GM18519 (cell line): ENCODE results near the gene MOCOS.
"Not testable (repeated sequence)": the region's sequence is repeated elsewhere in the genome, so short reads cannot be mapped to it uniquely, and the experiment has no call there.

ENCODE experiments used
- ATAC-seq: cut with Tn5 transposase; IDR thresholded peaks from one replicate; pipeline ENCODE4 v1.9.1; 2021; ENCODE audit warnings: mild to moderate bottlenecking, moderate library complexity; ENCODE audit not compliant: unreplicated experiment, low FRiP score

MOCOS gene

DNA sequence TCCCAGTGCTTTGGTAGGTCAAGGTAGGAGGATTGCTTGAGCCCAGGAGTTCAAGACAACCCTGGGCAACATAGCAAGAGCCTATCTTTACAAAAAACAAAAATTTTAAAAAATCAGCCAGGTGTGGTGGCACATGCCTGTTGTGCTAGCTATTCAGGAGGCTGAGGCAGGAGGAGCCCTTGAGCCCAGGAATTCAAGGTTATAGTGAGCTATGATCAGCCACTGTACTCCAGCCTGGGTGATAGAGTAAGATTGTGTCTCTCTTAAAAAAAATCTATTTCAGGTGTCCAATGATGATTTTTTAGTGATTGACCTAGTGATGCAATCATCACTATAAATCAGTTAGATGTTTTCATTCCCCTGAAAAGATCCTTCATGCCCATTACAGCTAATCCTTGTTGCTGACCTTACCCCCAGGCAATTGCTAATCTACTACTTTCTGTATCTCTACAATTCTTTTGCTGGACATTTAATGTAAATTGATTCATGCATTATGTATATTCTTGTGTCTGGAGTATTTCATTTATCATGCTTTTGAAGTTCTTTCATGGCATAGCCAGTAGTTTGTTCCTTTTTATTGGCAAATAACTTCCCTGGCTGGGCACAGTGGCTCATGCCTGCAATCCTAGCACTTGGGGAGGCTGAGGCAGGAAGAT, 10.3 kb downstream of the MOCOS start:
- no peak for ATAC-seq

DNA sequence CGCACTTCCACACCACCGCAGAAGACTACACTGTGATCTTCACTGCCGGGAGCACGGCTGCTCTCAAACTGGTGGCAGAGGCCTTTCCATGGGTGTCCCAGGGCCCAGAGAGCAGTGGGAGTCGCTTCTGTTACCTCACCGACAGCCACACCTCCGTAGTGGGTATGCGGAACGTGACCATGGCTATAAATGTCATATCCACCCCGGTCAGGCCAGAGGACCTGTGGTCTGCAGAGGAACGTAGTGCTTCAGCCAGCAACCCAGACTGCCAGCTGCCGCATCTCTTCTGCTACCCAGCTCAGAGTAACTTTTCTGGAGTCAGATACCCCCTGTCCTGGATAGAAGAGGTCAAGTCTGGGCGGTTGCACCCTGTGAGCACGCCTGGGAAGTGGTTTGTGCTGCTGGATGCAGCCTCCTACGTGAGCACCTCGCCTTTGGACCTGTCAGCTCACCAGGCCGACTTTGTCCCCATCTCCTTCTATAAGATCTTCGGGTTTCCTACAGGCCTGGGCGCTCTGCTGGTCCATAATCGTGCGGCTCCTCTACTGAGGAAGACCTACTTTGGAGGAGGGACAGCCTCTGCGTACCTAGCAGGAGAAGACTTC, 12.5 kb downstream of the MOCOS start:
- no peak for ATAC-seq

DNA sequence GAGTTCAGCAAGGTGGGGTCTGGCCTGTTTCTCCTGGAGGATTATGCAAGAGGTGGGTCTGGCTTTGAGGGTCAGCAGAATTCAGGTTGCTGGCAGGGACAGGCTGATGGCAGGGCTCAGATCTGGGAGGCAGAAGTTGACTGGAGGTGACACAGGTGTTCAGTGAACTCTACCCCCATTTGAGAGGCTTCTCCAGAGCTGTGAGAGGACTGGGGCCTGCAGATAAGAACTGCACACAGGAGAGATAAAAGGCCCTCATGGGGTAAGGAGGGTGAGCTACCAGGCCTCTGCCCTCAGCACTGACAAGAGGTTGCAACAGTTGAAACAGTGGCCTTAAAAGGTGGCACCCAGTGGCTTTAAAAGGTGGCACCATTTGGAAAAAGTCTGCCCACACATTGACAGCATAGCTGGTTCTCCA, 13.1 kb downstream of the MOCOS start:
- no peak for ATAC-seq

DNA sequence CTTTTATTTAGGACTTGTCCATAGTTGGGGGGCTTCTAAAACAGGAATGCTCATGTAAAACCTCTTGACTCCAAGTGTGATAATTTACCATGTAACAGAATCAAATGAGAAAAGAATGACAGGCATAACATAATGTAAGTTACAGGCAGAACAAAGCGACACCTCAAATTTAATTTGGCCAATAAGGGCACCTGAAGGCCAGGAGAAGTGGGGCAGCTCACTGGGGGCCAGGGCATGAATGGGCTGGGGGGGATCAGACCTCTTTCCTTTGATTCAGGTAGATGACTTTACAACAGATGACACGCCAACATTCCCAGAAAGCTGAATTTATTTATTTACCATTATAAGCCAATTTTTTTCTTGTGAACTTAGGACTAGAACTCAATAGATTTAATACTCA, 14.5 kb downstream of the MOCOS start:
- no peak for ATAC-seq

DNA sequence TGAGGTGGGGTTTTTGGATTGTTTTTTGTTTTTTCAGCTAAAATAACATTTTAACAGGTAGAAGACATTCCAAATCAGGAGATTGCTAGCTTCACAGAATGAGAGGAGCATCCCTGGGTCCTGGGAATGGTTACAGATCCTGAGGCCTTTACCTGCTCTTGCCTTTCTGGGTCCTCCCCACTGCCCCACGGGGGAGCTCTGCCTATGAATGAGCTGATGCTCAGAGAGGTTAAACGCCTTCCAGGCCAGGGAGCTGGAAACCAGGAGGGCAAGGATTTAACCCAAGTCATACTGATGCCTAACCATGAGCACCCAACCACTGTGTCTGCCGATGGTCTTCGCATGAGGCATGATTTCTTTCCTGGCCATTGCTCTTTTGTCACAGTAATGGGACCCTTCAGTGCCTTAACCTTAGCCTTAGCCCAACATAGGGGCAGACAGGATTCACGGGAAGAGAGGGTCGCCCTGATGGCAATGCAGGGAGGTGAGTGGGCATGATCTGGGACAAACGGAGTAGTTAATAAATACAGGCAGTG, 16.1 kb downstream of the MOCOS start:
- ATAC-seq, result no peak

DNA sequence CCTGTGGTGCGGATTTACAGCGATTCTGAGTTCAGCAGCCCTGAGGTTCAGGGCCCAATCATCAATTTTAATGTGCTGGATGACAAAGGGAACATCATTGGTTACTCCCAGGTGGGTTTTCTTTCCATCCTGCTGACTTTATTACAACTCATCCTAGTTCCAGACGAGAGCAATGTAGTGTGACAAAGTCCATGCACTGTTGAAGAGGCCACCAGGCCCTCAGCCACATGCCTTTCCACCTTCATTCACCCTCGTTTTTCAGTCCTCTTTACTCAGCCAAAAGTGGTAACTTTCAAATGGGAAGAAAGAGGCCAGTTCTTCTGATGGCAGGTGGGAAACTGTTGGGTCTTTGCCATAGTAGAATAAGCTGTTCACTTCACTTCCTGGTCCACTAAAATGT, 17.9 kb downstream of the MOCOS start:
- no peak for ATAC-seq

DNA sequence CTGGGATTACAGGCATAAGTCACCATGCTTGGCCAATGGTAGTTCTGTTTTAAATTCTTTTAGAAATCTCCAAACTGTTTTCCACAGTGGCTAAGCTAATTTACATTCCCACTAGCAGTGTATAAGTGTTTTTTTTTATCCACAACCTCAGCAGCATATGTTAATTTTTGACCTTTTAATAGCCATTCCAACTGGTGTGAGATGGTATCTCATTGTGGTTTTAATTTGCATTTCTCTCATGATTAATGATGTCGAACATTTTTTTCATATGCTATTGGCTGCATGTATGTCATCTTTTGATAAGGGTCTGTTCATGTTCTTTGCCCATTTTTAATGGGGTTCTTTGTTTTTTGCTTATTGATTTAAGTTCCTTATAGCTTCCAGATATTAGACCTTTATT, 20.0 kb downstream of the MOCOS start:
- no peak for ATAC-seq

DNA sequence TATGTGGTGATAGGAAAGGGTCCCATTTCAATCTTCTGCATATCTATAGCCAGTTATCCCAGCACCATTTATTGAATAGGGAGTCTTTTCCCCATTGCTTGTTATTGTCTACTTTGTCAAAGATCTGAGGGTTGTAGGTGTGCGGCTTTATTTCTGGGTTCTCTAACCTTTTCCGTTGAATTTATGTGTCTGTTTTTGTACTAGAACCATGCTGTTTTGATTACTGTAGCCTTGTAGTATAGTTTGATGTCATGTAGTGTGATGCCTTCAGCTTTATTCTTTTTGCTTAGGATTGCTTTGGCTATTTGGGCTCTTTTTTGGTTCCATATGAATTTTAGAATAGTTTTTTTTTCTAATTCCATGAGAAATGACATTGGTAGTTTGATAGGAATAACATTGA, 20.7 kb downstream of the MOCOS start:
- not testable (repeated sequence) for ATAC-seq

DNA sequence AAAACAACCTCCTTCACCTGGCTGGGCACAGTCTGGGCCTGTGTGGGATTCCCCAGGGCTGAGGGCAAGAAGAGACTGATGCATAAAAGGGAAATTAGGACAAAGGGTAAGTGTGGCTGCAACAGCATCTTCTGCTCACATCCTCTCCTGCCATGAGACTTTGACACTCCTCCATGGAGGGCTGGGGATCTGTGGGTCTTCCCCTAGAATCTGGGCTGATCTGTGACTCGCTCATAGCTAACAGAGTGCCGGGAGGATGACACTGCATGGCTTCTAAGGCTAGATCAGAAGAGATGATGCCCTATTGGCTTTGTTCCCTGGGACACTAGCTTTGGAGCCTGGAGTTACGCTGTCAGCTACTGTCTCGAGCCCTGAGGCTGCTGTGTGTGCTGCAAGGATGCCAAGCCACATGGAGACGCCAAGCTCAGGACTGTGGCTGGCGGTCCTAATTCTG, 24.3 kb downstream of the MOCOS start:
- ATAC-seq, result no peak

DNA sequence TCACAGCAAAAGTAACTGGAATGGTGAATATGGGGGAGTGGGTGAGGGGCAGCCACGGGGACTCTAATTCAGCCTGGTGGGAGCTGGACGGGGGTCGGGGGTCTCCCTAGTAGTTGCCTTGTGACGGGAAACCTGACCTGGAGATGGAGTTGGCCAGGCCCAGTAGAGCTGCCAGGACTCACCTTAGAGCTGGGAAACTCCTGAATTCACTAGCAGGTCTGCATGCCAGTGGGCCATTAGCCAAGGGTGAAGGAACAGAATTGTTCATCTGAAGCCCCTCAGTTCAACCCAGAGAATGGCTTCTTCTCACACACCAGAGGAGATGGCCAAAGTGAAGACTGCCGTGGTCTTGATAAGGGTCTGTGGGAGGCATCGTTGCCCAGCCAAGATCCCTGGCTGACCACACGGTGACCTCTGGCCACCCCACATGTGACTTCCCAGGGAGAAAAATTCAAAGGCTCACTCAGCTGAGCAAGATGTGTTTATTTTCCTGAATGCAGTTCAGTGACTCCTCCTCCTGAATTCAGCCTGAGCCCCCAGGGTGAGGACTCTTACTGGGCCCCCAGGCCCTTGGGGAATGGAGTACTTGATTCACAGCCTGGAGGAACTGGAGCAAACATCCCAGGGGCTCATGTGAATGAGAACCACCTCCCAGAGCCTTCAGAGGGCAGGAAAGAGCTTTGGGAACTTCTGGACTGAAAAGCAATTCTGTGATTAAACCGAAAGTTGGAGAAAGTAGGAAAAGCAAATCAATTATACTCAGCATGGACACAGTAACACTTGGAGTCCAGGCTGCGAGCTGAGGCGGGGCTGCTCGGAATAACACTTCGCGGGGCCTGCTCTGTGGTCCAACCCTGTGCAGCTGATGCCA, 25.2 kb downstream of the MOCOS start:
- ATAC-seq, result no peak

DNA sequence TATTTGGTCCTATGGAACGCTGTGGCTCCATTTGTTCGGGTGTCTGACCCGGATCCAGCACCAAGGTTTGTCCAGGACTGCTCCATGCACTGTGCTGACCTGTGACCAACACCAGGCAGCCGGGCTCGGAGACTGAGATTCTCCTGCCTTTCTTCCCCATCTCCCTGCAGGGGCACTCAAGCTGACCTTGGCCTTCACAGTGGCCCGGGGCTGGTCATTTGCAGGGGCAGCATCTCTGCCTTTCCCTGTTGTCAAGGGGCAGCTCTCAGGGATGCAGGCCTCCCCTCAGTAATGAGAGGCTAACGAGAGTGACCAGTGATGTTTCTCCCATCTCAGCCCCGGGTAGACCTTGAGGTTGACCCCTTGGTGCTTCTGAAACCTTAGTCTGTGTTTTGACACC, 27.5 kb downstream of the MOCOS start:
- no peak for ATAC-seq

DNA sequence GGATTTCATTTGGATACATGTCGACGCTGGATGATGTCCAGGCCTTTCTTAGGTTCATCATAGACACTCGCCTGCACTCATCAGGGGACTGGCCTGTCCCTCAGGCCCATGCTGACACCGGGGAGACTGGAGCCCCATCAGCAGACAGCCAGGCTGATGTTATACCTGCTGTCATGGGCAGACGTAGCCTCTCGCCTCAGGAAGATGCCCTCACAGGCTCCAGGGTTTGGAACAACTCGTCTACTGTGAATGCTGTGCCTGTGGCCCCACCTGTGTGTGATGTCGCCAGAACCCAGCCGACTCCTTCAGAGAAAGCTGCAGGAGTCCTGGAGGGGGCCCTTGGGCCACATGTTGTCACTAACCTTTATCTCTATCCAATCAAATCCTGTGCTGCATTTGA, 28.3 kb downstream of the MOCOS start:
- no peak for ATAC-seq

DNA sequence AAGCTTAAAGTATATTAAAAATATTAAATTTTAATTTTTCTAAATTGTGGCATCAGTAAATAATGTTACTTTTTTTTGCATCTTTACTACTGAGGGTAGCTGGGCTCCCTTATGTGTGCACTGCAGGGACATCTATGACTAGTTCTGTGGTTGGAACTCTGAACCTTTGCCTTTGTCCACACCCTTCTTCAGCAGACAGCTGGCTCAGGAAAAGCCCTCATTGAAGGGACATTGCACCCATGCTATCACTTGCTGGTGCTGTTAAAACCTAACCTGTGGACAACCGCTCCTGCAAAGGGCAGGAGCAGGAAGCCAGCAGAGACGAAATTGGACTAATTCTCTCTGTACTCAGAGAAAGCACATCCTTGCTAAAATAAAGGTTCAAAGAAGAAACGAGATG, 30.1 kb downstream of the MOCOS start:
- ATAC-seq, result no peak

DNA sequence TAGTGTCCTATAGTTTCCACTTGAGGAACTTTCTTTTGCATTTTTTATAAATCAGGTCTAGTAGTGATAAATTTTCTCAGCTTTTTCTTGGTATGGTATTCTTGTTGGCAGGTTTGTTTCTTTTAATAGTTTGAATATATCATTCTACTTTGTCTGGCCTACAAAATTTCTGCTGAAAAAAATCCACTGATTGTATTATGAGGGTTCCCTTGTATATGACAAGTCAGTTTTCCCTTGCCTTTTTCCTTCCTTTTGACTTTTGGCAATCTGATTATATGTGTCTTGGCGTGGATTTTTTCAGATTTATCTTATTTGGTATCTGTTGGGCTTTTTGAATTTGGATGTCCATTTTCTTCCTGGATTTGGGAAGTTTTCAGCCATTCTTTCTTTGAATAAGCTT, 41.9 kb downstream of the MOCOS start:
- no peak for ATAC-seq

DNA sequence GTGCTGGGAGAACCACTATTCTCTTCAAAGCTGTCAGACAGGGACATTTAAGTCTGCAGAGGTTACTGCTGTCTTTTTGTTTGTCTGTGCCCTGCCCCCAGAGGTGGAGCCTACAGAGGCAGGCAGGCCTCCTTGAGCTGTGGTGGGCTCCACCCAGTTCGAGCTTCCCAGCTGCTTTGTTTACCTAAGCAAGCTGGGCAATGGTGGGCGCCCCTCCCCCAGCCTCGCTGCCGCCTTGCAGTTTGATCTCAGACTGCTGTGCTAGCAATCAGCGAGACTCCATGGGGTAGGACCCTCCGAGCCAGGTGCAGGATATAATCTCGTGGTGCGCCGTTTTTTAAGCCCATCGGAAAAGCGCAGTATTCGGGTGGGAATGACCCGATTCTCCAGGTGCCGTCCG, 53.2 kb downstream of the MOCOS start:
- ATAC-seq, result not testable (repeated sequence)

DNA sequence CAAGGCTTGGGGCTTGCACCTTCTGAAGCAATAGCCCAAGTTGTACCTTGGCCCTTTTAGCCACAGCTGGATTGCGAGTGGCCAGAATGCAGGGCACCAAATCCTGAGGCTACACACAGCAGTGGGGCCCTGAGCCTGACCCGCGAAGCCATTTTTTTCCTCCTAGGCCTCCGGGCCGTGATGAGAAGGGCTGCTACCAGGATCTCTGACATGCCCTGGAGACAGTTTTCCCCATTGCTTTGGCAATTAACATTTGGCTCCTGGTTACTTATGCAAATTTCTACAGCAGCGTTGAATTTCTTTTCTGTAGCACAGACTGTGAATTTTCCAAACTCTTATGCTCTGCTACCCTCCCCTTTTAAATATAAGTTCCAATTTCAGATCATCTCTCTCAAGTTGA, 54.5 kb downstream of the MOCOS start:
- no peak for ATAC-seq

DNA sequence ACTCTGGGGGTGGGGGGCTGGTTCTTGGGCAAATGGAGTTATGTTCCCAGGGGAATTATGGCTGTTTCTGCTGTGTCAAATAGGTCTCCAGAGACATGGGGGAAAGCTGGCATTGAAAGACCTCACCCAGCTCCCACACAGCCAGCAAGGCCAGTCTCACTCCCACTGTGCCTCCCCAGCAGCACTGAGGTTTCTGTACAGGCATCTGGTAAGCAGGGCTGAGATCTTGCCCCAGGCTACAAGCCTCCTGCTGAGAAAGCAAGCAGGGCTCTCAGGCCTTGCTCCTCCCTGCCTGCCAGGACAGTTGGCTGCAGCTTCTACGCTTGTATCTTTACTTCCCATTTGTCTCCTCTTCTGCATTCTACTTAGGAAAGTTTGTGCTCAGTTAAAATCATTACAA, 59.7 kb downstream of the MOCOS start:
- no peak for ATAC-seq

DNA sequence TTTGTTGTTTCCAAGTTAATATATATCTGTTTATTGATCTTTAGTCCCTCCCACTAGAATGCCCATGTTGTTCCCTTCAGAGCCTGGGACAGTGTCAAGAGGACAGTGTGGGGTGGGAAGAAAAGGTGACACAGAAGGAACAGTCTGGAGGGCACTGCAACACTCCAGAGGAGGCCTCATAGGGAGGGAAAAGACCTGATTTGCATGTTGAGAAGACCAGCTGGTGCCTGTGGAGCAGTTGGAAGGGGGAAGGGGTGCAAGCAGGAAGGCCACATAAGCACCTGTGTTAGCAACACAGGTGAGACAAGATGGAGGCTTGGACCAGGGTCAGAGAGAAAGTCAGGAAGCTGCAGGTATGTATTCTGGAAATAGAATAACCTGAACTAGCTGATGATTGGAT, 62.1 kb downstream of the MOCOS start:
- ATAC-seq, result no peak

DNA sequence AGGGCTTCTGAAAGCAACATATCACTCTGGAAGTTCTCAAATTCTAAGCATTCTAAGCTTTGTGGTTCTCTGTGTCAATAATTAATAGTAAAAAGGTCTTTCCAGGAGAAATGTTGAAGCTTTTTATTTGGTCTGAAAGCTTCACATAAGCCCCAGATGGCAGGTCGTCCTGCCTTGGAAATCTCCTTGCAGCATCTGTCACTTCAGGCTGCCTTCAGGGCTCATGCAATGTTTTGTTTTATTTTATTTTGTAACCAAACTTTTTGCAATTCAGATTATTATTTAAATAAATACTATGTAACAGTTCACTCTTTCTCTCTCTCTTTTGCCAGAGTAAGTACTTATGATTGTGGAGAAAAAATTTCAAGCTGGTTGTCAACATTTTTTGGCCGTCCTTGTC, 63.5 kb downstream of the MOCOS start:
- ATAC-seq, result no peak

DNA sequence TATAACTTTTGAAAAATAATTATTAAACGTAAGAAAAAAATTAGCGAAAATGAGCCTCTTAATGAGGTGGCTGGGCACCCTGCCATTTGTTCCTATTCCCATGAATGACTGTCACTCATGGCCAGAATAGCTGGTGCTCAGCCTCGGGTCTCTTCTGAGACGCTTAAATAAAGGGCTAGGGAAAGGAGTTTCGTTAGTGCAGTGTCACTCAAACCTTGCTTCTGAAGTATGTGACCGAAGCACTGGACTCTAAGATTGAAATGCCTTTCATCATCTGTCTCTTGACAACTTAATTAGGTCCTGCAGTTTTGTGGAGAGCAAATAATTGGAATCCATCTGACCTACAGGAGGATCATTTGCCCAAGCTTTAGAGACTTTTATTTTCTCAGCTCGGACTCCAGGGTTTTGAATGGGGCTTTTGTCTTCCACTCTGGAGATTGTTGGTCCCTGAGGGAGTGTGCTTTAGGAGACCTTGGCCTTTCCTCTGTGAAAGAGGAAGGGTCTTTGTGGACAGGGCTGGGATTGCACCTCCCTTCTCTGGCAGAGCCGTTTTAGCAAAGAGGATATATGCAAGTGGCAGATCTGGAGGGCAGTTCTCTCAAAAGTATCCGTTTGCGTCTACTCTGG, 67.9 kb downstream of the MOCOS start:
- no peak for ATAC-seq

DNA sequence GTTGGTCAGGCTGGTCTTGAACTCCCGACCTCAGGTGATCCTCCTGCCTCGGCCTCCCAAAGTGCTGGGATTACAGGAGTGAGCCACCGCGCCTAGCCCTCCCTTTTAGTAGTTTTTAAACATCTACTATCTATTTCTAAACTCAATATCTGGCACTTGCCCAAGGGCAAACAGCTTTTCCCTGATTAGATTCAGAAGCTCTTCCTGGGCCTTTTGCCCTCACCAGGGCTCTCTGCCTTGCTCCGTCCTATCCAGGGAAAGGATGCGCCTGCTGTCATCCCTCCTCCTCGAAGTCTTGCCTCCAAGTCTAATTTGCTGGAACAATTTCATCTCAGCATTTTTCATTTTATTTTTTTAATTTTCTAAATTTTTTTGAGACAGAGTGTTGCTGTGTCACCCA, 68.8 kb downstream of the MOCOS start:
- ATAC-seq, result no peak
